ENCODE results near the gene PLN.

PLN gene

GRCh38 chr6:118542184-118542952, 5.7 kb upstream of the PLN start:
- DNase-seq, result no peak

GRCh38 chr6:118544105-118544504, 4.0 kb upstream of the PLN start:
- no peak for DNase-seq

DNA sequence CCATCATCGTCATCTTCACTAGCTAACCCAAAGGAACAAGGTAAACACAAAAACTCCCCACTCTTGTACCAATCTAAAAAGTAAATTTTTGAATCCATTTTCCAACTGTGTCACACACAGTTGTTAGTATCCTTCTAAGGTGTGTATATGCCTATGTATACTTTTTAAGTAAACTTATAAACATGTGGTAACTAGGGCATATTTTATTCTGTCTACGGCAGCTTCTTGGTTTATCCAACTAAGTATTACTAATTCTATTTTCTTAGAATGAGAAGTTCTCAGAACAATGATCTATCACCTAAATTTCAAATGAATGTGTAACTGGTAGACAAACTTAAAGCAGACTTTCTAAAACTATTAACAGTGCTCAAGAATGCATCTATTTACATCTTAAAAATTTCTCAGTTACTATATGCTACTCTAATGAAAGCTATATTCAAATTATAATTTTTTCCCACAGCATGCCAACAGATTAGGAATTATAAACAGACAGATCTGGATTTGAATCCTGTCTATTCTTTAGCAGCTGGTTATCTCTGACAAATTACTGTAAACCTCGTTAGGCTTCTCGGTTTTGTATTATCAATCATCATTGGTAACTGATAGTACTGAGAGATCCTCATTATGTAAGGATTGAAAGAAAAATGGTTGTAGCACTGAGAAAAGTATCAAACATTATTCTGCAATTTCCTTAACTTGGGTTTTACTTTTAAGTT, 1.8 kb upstream of the PLN start:
- no peak for DNase-seq

- DNase-seq, result no peak
Measured at GRCh38 chr6:118546880-118547218, 1.2 kb upstream of the PLN start.

GRCh38 chr6:118548613-118549012, 517 bp downstream of the PLN start:
- DNase-seq, result no peak

- no peak for DNase-seq
Measured at GRCh38 chr6:118551063-118552053, 3.3 kb downstream of the PLN start.

DNA sequence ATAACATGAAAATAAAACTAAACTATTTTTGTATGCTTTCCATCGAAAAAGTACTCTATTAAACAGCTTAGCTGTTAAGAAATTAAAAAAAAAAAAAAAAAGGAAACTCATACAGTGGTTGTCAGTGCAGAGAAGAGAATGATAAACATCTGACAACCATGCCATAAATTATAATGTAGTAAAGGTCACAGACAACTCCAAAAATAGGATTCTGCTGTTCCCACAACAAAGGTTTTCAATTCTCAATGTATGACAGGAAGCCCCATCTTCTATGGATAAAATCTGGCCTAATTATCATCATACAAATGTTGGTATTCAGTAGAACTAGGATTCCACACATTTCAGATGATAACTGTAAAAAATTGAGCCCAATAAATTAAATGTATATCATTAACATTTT, 5.0 kb downstream of the PLN start:
- DNase-seq, result no peak

DNA sequence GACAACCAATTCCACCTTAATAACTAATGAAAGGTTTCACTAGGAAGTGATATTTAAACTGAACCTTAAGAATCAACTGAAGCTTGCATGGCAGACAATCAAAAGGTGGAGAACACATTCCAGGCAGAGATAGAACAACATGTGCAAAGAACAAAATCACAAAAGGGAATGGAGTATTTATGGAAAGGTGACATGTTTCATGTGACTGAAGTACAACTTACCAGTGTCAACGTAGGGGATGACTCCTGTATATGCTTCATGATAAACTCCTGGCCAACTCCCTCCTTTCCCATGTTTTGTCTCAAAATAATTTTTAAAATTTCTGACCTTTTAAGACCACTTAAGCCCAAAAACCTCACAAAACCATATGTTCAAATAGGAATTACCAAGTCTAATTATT, 6.6 kb downstream of the PLN start:
- no peak for DNase-seq

DNA sequence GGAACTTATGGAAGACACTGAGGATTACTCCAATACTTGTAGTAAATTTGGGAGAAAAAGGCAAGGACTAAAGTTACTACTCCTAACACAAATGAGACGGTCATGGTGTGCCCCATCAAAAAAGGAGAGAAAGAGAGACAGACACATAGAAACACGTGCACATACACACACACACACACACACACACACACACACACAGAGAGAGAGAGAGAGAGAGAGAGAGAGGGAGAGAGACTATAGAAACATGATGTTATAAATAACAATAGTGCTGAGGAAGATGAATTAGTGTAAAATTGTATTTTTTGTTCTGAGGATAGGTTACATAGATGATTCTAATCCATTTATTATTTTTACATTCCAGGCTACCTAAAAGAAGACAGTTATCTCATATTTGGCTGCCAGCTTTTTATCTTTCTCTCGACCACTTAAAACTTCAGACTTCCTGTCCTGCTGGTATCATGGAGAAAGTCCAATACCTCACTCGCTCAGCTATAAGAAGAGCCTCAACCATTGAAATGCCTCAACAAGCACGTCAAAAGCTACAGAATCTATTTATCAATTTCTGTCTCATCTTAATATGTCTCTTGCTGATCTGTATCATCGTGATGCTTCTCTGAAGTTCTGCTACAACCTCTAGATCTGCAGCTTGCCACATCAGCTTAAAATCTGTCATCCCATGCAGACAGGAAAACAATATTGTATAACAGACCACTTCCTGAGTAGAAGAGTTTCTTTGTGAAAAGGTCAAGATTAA, 10.5 kb downstream of the PLN start:
- no peak for DNase-seq

DNA sequence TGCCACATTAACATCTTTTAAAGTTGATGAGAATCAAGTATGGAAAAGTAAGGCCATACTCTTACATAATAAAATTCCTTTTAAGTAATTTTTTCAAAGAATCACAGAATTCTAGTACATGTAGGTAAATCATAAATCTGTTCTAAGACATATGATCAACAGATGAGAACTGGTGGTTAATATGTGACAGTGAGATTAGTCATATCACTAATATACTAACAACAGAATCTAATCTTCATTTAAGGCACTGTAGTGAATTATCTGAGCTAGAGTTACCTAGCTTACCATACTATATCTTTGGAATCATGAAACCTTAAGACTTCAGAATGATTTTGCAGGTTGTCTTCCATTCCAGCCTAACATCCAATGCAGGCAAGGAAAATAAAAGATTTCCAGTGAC, 11.6 kb downstream of the PLN start:
- DNase-seq, result no peak

DNA sequence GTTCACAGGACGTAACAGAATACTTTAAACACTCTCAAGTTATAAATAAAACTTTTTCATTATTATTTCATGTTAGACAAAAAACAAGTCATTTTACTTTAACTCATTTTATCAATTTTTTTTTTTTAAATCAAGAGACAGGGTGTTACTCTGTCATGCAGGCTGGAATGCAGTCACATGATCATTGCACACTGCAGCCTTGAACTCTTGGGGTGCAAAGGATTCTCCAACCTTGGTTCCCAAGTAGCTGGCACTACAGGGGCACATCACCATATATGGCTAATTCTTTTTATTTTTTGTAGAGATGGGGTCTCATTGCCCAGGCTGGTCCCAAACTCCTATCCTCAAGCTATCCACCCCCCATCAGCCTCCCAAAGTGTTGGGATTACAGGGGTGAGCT, 14.2 kb downstream of the PLN start:
- DNase-seq, result no peak

DNA sequence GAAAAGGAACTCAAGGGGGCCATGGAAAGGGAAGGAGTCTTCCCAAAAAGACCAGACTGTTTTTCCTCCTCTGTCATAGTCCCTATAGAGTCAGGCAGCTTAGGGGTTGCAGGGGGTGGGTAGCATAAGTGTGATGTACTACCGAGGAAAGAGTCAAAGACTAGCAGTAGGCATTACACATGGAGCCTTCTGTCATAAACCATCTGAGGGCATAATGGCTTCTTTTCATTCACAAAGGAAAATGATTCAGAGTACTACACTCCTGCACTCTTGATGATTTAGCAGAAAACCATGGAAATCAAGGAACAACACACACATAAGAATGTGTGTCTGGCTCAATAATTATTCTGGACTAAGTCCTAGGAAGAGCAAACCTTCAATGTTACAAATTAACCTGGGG, 14.9 kb downstream of the PLN start:
- DNase-seq, result no peak

DNA sequence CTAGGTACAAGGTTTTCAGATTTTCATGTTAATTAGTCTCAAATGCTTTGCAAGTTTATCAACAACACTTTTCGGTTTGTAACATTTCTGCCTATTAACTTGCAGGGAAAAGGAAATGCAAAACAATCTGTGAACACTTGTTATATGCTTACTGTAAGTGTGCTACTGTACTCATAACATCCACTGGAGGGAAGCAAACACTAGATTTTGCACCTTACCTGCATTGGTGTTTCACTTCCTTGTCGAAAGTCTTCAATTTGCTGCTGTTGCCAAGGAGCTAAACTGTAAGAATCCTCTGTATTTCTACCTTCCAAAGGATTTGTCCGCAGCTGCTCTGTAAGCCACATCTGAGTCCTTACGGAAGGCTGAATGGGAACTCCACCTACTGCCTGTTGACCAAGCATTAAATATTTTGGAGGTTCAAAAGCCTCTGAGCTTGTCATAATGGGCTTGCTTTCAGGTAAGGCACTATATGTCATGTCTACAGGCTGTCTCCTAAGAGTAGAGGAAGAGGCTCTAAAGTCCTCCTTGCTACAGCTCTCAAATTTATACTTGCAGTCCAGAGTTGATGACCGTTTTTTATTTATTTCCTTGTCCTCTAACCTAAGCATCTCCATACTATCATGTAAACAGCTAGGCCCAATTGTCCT, 17.3 kb downstream of the PLN start:
- DNase-seq, result no peak

DNA sequence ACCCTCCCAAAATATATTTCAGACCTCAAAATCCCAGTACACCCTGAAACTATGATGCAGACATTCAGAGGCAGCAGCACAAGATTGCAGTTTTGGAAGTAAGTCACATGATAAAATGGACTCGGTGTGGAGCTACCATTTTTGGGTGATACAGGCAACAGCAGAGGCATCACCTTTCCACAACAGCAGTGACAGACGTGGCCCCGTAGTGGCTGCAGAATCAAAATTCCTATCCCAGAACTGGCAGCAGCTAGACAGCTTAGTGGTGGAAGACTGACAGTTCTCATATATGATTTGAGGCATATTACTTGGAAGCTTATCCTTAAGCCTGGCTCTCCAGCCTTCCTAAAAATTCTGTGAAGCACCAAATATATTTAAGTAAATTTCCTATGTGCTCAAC, 19.9 kb downstream of the PLN start:
- no peak for DNase-seq

DNA sequence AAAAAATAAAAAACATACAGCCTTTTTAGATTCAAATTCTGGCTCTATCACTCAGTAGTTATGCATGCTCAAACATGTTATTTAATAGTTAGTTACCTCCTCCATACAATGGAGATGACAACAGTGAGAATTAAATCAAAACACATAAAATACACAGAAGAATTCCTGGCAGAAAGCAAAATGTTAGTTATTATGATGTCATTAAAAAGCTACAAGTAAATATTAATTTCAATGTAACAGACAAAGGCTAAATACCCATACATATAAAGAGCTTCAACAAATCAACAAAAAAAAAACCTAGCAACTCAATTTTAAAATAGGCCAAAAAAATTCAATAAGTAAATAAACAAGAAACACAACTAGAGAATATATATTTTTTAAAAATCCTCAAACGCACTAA, 21.4 kb downstream of the PLN start:
- no peak for DNase-seq

GRCh38 chr6:118571121-118571520, 23.0 kb downstream of the PLN start:
- no peak for DNase-seq

DNA sequence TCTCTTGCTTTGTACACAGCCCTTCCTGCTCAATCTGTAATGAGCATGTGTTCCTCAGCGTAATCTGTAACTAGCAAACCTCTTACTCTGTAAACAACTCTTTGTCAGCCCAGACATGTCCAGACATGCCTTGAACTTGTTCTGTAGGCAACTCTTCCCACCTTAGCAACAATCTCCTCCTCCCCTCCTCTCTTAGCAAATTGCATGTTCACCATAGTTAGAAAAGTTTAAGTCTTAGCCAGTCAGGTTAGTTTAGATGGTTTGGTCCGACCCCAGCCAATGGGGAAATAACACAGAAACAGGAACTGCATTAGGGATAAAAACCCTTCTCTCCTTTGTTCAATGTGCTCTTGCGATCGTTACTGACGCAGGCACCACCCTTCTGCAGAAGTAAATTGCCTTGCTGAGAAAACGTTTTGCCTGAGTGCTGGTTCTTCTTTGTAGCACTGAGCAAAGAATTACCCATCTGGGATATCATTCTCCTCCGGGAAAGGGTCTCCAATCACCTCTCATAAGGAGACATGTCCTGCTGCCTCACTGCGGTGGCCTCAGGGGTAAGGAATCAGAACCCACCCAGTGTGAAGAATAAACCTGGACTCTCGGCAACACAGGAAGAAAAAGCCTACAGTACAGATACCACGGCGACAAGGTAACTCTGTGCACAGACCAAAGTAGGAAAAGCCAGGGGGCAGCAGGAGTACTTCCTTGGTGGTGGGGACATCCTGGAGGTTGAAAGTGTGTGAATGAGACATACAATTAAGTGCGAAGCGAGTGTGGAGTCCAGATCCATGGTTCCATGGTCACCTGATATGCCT, 26.2 kb downstream of the PLN start:
- no peak for DNase-seq

DNA sequence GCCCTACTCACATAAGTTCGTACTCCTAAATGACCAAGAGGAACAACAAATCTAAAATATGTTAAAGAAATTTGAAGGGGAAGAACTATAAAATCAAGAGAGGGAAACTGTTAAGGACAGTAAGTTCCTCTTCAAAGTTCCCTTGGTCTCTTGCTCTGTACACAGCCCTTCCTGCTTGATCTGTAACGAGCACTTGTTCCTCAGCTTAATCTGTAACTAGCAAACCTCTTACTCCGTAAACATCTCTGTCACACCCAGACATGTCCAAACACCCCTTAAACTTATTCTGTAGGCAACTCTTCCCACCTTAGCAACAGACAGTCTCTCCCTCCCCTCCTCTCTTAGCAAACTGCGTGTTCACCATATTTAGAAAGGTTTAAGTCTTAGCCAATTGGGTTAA, 29.9 kb downstream of the PLN start:
- DNase-seq, result no peak

DNA sequence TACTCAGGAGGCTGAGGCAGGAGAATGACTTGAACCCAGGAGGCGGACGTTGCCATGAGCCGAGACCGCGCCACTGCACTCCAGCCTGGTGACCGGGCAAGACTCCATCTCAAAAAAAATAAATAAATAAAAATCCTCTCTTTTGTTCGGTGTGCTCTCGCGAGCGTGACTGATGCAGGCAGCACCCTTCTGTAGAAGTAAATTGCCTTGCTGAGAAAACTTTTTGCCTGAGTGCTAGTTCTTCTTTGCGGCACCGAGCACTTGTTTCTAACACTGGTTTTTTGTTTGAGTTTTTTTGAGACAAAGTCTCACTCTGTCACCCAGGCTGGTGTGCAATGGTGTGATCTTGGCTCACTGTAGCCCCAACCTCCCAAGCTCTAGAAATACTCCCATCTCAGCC, 30.5 kb downstream of the PLN start:
- no peak for DNase-seq

DNA sequence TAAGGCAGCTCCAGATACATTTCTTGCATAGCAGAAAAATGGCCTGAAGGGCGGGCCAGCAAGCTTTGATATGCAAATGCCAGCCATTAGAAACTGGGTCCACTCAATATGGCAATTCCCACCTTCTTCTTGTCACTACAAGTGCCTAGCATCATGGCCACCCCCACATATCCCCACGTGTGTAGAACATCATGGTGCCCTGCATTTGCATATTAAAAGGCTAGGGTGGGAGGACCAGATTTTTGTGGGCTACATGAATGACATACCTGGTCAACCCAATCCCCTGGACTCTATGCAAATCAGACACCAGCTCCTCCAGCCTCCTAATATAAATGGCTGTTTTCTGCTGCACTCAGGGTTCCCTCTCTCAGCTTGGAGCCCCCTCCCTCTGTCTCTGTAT, 31.7 kb downstream of the PLN start:
- no peak for DNase-seq

Measured in activated CD4-positive, CD25-positive, alpha-beta regulatory T cell treated with anti-CD3 and anti-CD28 coated beads, Interleukin-2, amount 50 U/mL, for 72 hours (primary cell).